Measurements from ENCODE around the gene MATN1.

- TF ChIP-seq CTCF (IDR thresholded peaks at IDR 0.05) (no peak), POLR2A (IDR thresholded peaks at IDR 0.05) (no peak), POLR2AphosphoS5 (IDR thresholded peaks at IDR 0.05; ENCODE audit: insufficient read depth in 1 of 2, low read depth in 1 of 2) (no peak)
These were observed 2.2 kb upstream of the MATN1 start for GRCh38 chr1:30725450-30726095.
